HG03066 (cell line): Measurements from ENCODE around the gene MED13L.
A peak's percentile ranks its signal among the peaks of the same experiment; 100 is the strongest.

ENCODE experiments used
- ATAC-seq: cut with Tn5 transposase; IDR thresholded peaks from one replicate; pipeline ENCODE4 v1.9.1; 2021; ENCODE audit warnings: low read depth; ENCODE audit not compliant: unreplicated experiment

Gene MED13L

DNA sequence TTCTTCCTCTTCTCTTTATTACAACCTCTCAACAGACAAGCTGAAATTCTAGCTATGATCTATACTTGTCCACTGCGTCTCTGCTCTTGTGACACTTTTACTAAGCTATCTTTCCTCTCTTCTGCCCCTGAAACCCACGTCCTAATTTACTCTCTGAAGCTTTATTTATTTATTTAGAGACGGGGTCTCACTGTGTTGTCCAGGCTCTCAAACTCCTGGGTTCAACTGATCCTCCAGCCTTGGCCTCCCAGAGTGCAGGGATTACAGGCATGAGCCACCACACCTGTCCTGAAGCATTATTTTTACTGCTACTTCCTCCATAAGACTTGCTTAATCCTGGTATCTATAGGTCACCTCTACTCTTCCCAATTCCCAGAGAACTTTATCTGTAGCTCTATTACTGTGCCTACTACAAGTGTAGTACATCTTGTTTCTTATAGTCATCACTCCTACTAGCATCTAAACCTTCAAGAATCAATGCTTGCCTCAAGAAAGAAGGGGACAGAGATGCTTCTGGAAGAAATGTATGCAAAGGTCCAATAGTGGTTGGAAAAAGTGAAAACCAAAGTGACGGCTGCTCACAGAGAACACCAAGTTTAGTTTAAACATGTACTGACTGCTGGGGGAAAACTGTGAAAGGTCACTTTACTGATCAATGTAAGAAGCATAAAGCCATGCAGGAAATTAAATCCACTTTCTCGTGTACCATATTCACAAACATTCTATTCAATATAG, 61.3 kb downstream of the MED13L start:
- ATAC-seq: no peak

DNA sequence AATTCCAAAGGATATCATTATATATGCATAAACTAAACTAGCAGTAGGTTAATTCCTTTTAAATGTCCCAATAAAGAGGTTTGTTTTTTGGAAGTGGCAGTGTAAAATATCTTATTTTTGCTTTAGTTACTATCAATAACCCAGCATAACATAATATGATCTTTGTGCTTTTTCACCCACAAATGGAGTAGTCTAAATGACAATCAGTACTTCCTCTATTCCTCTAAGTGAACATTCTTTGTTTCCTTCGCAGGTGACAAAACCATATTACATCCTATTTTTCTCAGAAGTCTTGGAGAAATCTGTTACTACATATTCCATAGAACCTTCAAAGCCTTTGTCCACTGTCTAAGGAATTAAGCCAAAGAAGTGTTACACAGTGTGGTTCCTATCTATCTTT, 62.5 kb downstream of the MED13L start:
- ATAC-seq: no peak

DNA sequence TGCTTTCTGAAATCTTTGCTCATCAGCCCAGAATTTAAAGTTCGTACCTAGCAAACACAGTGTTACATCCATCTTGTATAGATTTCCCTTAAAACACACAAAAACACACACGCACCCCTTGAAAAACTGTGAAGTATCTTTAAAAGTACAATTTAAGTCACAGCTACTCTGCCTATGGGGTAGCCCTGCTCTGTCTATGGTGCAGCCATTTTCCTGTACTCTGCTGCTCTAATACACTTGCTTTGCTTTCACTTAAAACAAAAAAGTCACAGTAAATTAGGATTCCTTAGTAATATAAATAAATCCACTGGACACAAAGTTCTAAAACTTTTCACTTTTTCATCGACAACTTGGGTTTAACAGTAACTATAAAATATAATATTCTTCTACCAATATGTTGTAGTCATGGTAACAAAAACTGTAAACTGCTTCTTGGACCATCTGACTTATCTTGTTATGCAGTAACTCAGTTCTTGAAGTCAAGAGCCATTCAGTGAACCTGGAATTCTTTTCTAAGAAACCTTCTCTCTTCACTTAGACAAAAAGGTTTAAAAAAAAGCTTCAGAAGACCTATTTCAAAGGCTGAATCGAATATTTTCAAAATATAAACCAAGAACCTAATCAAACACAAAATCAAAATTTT, 63.5 kb downstream of the MED13L start:
- ATAC-seq: no peak

DNA sequence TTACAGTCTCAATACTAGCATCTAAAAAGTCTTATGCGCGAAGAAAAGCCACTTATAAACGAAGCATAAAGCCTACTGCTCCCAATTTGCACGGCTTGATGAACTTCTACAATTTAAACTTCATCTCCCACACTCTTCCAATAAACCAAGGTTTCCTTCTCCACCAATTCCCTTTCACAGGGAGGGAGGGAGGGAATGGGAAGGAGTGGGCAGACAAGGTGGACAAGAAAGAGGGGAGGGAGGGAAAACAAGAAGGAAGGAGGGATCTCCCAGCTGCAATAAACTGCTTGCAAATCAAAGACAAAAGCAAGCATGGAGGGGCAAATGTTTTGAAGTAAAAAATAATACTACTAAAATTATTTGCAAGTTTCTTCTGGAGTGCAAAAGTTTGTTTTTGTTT, 64.5 kb downstream of the MED13L start:
- ATAC-seq: no peak

DNA sequence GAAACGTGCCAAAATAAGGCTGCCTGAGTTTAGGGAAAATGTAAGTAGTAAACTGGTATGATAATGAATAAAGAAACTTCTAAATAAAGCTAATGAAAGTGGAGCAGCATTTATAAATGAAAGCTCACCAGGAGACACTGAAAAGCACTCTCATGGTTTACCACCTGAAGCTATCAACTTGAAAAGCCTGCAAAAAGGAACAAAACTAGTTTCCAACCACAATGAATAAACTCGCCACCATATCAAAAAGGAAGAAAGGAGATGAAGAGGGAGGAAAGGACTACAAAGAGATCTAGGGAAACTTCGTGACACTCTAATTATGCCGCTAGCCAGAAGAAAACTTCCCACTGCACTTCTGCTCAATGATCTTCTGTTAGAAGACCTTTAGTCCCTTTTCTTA, 66.7 kb downstream of the MED13L start:
- ATAC-seq: no peak

DNA sequence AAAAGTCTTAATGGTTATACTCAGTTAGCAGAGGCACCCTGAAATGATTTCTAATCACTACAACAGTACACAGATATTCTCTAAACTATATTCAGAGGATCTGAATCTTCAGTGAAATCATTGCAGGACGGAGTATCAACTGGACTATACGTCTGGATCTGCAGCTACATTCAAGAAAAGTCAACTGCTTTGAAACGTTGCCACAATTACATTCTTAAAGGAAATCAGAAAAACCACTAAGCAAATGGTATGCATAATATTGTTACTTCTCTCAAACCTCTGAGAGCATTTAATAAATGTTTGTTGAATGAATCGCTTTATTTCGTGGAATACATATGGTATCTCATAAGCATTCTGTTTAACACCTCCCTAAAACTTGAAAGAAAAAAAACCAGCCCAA, 67.4 kb downstream of the MED13L start:
- no peak for ATAC-seq

DNA sequence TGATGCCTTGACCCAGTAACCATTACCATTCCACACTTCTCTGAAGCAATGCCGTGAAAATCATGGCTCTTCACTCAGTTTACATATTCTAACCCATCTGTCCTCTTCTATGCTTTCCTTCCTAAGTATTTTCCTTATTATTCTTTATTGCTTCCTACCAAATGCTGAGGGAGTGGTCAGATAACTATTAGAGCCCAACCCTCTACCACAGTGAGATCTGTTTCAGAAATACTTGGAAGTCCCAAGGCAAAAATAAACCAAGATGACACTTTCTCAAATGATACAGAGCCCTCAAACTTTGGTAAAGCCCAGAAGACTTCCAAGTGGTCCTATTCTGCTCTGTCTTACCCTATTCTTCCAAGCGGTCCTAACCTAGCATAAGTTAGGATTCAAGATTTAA, 68.0 kb downstream of the MED13L start:
- no peak for ATAC-seq

DNA sequence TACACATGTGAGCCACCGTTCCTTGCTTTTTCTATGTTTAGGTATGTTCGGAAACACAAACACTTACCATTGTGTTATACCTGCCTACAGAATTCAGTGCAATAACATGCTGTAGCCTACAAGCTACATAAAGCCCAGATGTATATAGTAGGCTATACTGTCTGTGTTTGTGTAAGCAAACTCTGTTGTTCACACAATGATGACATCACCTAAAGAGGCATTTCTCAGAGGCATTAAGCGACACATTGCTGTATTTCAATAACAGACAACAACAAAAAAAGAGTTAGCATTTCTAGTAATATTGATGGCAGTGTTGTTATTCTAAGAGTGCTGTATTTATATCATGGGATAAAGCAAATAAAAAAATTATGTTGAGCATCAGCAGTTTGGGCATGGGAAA, 70.2 kb downstream of the MED13L start:
- ATAC-seq: no peak

DNA sequence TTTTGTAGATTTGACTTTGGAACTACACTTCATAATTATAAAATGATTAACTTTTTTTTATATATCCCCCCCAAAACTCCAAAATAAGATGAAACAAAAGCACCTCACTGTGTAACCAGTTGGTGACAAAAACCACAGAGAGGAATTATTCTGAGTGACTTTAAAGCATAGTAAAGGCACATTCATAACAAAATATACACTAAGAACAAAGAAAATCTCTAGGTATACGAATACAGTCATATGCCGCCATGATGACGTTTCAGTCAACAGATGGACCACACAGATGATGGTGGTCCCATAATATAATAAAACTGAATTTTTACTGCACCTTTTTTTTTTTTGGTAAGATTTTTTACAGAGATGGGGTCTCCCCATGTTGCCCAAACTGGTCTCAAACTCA, 70.7 kb downstream of the MED13L start:
- no peak for ATAC-seq

DNA sequence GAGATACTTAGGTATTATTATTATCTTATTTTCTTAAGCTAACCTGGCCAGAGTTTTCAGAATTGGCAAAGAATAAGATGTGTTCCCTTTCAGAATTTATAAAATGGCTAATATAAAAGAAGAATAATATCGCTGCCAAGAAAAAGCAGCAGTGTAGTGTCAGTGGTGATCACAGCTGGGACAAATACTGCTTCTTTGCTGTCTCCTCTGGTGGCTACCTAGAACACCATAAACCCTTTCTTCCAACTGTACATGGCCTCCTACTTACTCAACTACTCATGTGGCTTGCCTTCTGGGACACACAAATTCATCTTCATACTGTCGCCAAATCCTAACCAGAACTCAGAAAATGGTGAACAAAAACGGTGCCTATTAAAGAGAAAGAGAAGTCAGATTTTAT, 72.7 kb downstream of the MED13L start:
- ATAC-seq: no peak

DNA sequence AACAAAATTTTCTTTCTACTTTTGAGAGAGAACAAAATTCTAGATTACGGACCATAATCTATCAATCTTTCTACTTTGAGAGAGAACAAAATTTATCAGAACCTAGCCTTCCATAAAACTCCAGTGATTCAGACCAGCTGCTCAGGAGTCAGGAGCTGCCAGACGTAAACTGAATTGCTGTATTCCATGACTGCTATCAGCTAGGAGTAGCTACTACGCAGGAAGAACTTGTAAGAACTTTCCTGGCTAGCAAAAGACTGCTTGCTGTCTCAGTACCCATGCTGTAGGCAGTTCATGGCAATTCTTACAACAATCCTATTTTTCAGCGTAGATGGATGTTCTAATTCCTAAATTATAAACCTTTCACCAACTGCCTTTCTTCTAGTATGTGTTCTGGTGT, 73.3 kb downstream of the MED13L start:
- ATAC-seq: no peak

DNA sequence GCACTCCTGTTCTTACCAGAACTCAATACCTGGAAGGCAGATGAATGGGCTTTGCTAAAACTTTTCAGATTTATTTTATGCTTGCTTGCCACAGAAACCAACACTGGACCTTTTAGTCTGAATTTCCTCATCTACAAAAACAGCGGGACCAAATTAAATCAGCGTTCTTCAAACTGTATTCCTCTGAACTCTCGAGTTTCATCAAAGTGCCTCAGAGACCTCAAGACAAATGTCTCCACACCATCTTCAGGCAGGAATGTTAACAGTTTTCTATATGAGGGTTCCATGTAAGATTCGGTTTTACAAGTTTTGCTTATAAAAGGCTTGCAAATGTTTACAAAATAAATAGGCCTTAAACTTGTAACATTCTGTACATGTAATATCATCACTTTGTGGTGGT, 74.6 kb downstream of the MED13L start:
- no peak for ATAC-seq

DNA sequence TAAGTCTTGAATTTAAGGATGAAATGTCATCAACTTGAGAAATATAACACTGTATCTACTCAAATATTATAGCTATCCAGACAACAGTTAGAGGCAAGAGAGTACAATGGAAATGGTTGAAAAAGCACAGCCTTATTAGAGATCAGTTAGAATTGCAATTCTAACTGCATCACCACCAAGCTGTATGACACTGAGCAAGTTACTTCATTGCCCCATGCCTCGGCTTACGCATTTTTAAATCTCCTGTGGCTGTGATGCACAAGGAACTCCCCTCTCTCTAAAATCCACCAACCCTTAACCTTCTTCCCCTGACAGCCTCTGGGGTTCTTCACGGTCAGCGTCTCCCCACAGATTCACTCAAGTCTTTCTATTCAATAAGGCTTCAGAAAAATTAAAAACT, 75.1 kb downstream of the MED13L start:
- no peak for ATAC-seq

DNA sequence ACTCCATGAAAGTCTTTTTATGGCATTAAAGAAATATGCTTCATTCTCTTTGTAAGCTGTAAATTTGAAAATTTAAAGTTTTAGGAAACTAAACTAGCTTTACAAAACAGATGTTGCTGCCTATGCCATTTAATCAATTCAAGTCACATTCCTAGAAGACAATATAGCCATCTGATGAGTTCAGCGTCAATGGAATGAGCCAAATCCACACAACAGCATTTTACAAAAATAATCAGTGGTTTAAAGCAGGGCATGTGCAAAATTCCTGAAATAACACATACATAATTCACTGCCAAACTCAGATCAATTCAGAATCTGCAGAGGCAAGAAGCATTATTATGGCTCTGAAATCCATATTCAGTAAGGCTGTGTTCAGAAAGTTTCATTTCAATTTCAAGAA, 75.6 kb downstream of the MED13L start:
- no peak for ATAC-seq

DNA sequence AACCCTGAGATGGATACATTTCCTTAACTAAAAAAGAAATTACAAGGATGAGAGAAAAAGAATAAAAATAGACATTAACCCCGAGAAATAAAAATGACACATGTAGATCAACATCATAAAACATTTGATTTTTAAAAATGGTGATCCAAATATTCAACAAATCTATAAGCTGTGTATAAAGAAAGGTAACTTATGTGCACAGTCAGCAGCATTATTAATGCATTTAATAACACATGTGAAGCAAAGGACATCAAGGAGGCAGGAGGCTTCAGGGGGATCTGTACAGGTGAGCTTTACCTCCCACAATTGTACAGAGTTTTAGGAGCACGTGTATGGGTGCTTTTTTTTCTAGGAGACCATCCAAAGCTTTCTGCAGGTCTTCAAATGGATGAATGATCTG, 76.1 kb downstream of the MED13L start:
- no peak for ATAC-seq

DNA sequence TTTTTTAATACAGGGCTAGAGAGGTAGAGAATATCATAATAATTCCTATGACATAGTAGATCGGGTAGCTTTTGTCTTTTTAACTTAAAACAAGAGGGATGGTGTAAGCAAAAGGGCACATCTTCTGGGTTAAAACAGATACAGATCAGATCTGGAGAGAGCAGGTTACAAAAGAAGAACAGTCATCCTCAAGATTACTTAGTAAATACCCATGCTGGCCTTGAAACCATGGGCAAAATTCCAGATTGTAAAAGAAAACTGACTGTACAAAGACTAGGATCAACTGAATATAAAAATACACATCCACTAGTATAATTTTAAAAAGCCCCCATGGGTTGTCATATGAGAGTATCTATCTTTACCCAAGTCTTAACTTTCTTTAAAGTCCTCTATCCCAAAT, 76.7 kb downstream of the MED13L start:
- ATAC-seq: no peak

DNA sequence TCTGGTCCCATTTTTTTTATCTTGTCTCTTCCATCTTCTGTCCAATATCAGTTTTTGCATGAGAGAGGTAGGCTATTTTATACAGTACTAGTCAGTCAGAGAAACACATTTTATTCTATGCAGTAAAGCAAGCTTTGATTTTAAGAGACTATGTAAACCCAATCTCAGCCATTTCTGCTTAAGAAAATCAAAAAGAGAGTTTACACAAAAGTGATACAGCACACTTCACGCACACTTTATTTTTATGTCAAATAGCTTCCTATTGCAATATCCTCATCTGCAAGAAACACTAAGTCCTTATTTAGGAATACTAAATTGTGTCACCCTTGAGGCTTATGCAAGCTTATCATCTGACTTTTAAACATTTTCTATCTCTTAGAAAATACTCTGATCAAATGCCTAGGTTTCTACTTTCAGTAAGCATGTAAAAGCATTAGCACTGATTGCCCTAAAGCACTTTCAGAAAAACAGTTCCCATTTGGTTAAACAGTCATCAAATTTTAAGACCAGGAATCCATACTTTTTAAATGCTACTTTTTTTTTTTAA, 78.3 kb downstream of the MED13L start:
- ATAC-seq: no peak

DNA sequence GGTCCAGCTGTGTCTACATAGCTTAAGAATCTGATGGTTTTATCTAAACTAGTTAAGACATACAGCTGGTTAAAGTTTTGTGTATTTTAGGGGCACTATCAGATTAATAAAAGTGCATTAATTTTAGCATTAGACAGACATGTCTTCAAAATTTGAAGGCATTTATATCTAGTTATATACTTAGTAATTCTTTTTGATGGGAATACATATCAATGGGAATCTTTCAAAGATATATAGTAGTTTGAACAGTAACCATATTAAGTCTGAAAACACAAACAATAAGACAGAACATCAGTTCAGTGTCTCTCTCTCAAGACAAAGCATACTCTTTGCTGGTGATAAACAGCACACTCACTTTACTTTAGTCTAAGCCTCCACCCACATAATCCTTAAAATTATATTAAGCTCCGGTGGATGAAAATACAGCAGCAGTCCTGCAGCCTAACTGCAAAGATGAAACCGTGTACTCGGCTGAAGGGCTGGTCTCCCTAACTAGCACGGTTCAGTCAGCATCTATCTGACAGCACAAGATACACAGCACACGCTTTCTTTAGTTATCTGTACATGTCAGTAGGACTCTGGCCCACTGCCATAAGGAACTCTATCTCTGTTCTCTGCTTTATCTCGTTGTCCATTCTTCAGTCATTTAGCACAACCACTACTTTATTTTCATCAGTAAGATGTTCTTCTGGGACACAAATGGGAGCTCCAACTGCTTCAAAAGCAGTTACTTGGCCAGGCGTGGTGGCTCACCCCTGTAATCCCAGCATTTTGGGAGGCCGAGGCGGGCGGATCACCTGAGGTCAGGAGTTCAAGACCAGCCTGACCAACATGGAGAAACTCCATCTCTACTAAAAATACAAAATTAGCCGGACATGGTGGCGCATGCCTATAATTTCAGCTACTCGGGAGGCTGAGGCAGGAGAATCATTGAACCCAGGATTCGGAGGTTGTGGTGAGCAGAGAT, 80.5 kb downstream of the MED13L start:
- ATAC-seq: no peak

DNA sequence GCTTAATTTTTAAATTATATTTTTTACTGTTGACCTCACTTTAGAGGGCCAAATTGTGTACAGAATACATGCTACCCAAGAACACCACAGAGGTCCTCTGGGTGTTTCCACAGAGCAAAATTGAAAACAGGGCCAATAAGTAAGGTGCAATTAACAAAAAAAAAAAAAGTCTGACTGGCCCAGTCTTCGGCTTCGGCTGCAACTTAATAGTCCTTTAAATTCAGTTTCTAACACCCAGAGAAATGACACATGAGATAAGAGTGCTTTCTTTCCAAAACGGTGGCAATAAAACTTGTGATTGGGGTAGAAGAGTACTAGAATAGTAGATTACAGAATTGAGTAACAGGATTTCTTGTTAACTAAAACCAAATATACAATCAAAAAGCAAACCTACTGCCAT, 81.3 kb downstream of the MED13L start:
- ATAC-seq: no peak

DNA sequence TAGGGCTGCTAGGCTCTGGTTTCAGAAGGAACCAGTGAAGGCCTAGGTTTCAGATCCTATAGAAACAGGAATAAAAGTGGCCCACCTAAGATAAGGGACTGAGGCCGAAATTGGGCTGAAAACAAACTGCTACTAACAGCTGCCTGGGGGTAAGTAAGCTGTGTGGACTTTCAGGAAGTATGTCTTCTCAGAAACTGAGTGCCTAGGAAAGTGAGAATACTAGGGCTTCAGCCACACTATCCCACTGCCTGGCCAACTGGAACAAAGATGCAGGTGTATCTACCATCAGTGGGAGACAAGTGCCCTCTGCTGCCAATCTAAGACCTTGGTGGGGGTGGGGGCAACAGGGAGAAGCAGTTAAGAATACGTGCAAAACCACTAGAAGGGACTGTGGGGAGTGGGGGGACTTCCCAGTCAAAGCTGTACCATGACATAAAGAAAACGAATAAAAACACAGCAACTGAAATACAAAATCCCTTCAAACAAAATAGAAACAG, 82.5 kb downstream of the MED13L start:
- peak; percentile 85 for ATAC-seq

DNA sequence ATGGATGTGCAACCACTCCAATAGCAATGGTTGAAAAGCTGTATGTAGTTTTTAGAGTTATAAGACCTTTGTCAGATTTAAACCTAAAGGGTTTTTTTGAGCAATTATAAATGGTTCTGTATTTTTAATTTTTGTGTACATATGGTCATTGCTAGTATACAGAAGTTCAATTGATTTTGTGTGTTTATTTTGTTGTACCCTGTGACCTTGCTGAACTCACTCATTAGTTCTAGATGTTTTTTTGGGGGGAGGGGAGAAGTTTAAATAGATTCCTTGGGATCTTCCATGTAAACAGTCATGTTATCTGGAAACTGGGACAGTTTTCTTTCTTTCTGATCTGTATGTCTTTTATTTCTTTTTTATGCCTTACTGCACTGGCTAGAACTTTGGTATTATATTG, 87.8 kb downstream of the MED13L start:
- no peak for ATAC-seq
